ENCODE measurements around the gene LTBP1. TPM values are rescaled to one million over a fixed set of nuclear protein-coding genes. Genes with fewer than 3 reads are reported as not detected.

LTBP1 gene
- total and polyA plus RNA-seq, 10 of the 15 experiments (the other 5 are each of a cell fraction or from before 2014, with no cell fraction given) = 0.01 to 0.28 (median 0.12) TPM; not detected in 2

DNA sequence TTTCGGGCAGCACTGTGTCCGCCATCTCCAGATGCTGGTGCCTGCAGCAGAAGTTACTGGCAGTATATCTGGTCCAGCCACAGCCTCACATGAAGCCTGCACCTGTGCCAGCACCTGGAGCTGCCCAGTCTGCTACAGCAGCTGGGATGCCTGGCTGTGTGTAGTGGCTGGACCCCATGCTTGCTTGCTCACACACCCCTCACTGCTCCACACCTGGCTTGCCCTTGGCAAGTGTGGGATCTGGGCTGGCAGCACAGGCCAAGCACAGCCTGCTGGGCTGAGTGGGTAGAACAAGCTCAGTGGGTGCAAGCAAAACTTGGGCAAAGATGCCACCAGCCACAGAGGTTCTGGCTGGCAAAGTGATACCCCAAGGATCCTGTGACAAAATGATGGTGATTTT lies 320.3 kb downstream of the LTBP1 start:
- no peak overlapping the region for H3K4me2 ChIP-seq (ENCODE audit: control insufficient read depth, insufficient read depth)
- FAIRE-seq (no peak), ATAC-seq (no peak), DNase-seq (ENCODE audit: low read depth, low spot score) (no peak)
- ChIA-PET CTCF (no interaction called here), POLR2A (no interaction called here), RAD21 (ENCODE audit: unreplicated experiment) (no interaction called here), SMC1A (ENCODE audit: uncharacterized antibody, unreplicated experiment) (interaction anchor here (1.3 kb wide), 1 partner anchor 40 kb away, joined by 3 read pairs; no protein-coding TSS in a partner anchor)
- H3K9me3 ChIP-seq (replicated peaks; ENCODE audit: control insufficient read depth, insufficient read depth, low read length) = peaks cover 14% of the 10 kb centered on the region; the same call in 2 of the 3 replicates
- H2AFZ ChIP-seq (ENCODE audit: control insufficient read depth, low read depth, low read length) = no peak overlapping the region
- no peak overlapping the region for H3K4me3 ChIP-seq
- intact Hi-C loops (cut with micrococcal nuclease; ENCODE audit: unreplicated experiment) = no loop called here
- peaks cover 6% of the 10 kb centered on the region for H3K4me1 ChIP-seq (ENCODE audit: control insufficient read depth, insufficient read depth, low read length)
- peaks cover 0 to 2% of the 10 kb centered on the region in 2 experiments; a peak in 2 of 4 replicates for H3K27me3 ChIP-seq (replicated peaks in 1 of 2; ENCODE audit: control insufficient read depth in 2 of 2, insufficient read depth in 2 of 2, low read length in 1 of 2)
- H3K9ac ChIP-seq (ENCODE audit: control insufficient read depth, insufficient read depth, low read length) = no peak overlapping the region
- in situ Hi-C loops (cut with MboI) = no loop called here
- H3K27ac ChIP-seq (ENCODE audit: control insufficient read depth, insufficient read depth) = no peak overlapping the region
- no peaks in the 10 kb centered on the region for H4K20me1 ChIP-seq (ENCODE audit: control insufficient read depth, insufficient read depth)
- H3K36me3 ChIP-seq (ENCODE audit: control insufficient read depth in 2 of 2, insufficient read depth in 2 of 2, low read length in 1 of 2) = no peaks in the 10 kb centered on the region
- TF ChIP-seq, protein P1, sequence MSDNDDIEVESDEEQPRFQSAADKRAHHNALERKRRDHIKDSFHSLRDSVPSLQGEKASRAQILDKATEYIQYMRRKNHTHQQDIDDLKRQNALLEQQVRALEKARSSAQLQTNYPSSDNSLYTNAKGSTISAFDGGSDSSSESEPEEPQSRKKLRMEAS (IDR thresholded peaks at IDR 0.05; ENCODE audit: low read depth, low read length) = no peak
- TF ChIP-seq SKIL (IDR thresholded peaks at IDR 0.05; ENCODE audit: low read depth, poor library complexity, severe bottlenecking) (no peak), ZNF207 (IDR thresholded peaks at IDR 0.05; ENCODE audit: borderline replicate concordance) (no peak), SREBF1 (IDR thresholded peaks at IDR 0.05; ENCODE audit: low read length) (no peak), BHLHE40 (IDR thresholded peaks at IDR 0.05; ENCODE audit: borderline replicate concordance in 1 of 2, low read depth in 2 of 2, low read length in 1 of 2) (no peak), IRF5 (IDR thresholded peaks at IDR 0.05; ENCODE audit: borderline replicate concordance) (no peak), MYB (IDR thresholded peaks at IDR 0.05; ENCODE audit: borderline replicate concordance, low read depth, low read length) (no peak), TAF1 (IDR thresholded peaks at IDR 0.05; ENCODE audit: borderline replicate concordance, low read depth, low read length) (no peak), KLF5 (IDR thresholded peaks at IDR 0.05; ENCODE audit: partially characterized antibody) (no peak), HDGF (IDR thresholded peaks at IDR 0.05) (no peak), YBX1 (IDR thresholded peaks at IDR 0.05) (no peak), RELA (IDR thresholded peaks at IDR 0.05; ENCODE audit: borderline replicate concordance, partially characterized antibody) (no peak), DPF2 (IDR thresholded peaks at IDR 0.05) (no peak), SMAD1 (IDR thresholded peaks at IDR 0.05; ENCODE audit: low read depth, partially characterized antibody) (no peak), WRNIP1 (IDR thresholded peaks at IDR 0.05; ENCODE audit: borderline replicate concordance, low read depth, low read length) (no peak), KDM1A (IDR thresholded peaks at IDR 0.05; ENCODE audit: borderline replicate concordance) (no peak), NR2C1 (IDR thresholded peaks at IDR 0.05) (no peak), ZNF217 (IDR thresholded peaks at IDR 0.05) (no peak)
- TF ChIP-seq, protein P2, sequence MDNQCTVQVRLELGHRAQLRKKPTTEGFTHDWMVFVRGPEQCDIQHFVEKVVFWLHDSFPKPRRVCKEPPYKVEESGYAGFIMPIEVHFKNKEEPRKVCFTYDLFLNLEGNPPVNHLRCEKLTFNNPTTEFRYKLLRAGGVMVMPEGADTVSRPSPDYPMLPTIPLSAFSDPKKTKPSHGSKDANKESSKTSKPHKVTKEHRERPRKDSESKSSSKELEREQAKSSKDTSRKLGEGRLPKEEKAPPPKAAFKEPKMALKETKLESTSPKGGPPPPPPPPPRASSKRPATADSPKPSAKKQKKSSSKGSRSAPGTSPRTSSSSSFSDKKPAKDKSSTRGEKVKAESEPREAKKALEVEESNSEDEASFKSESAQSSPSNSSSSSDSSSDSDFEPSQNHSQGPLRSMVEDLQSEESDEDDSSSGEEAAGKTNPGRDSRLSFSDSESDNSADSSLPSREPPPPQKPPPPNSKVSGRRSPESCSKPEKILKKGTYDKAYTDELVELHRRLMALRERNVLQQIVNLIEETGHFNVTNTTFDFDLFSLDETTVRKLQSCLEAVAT (IDR thresholded peaks at IDR 0.05) = no peak
- no TSS peak for BruUV-seq (replicated peaks)
- H3K79me2 ChIP-seq (ENCODE audit: control insufficient read depth, insufficient read depth, low read length) = no peaks in the 10 kb centered on the region
- WGBS (ENCODE audit: insufficient coverage, insufficient replicate concordance, low lambda C conversion rate, missing lambda C conversion rate) = 74% methylated on average over 2 of the region's 2 CpGs

Measured in GM12878 (cell line).